ENCODE measurements around the gene WIZ. TPM values are rescaled to one million over a fixed set of nuclear protein-coding genes. Genes with fewer than 3 reads are reported as not detected.
A peak's percentile ranks its signal among the peaks of the same experiment; 100 is the strongest.
"Not testable (repeated sequence)": the region's sequence is repeated elsewhere in the genome, so short reads cannot be mapped to it uniquely, and the experiment has no call there.

WIZ gene
- total RNA-seq, 2 donors from 2014 or later = 55.9 to 93.3 TPM

GRCh38 chr19:15488489-15489226 is 38.9 kb upstream of the WIZ start:
- DNase-seq (ENCODE audit: low spot score) = no peak
- Histone ChIP-seq H3K4me3 (no peak overlapping the region), H3K27ac (no peak overlapping the region), H3K9me3 (no peaks in the 10 kb centered on the region), H3K36me3 (no peaks in the 10 kb centered on the region), H3K4me1 (replicated peaks) (no peaks in the 10 kb centered on the region), H3K27me3 (replicated peaks; ENCODE audit: insufficient read depth) (no peaks in the 10 kb centered on the region)
- 51% methylated on average over 13 of the region's 13 CpGs for WGBS
- intact Hi-C loops (cut with DNase I) = no loop called here
- no peak for TF ChIP-seq POLR2A (IDR thresholded peaks at IDR 0.05)

- 90% methylated on average over 4 of the region's 4 CpGs for whole genome bisulfite sequencing
- no peak overlapping the region for H3K27ac ChIP-seq
- no peak for DNase-seq (ENCODE audit: low spot score)
- no peaks in the 10 kb centered on the region for H3K27me3 ChIP-seq (replicated peaks; ENCODE audit: insufficient read depth)
- TF ChIP-seq CTCF (IDR thresholded peaks at IDR 0.05) (no peak), POLR2A (IDR thresholded peaks at IDR 0.05) (no peak), POLR2AphosphoS5 (IDR thresholded peaks at IDR 0.05) (no peak)
- no peaks in the 10 kb centered on the region for H3K36me3 ChIP-seq
- no peaks in the 10 kb centered on the region for H3K9me3 ChIP-seq
- no peaks in the 10 kb centered on the region for H3K4me1 ChIP-seq (replicated peaks)
- intact Hi-C loops (cut with DNase I) = no loop called here
- H3K4me3 ChIP-seq = no peak overlapping the region
Observed at GRCh38 chr19:15487038-15487437, 37.3 kb upstream of the WIZ start.

GRCh38 chr19:15485768-15486167 is 36.0 kb upstream of the WIZ start:
- 30% methylated on average over 5 of the region's 5 CpGs for WGBS
- intact Hi-C loops (cut with DNase I); H3K4me3 ChIP-seq; H3K27me3 ChIP-seq (replicated peaks; ENCODE audit: insufficient read depth); H3K4me1 ChIP-seq (replicated peaks); H3K9me3 ChIP-seq; H3K36me3 ChIP-seq: not testable (repeated sequence)
- peak overlapping the region in 1 of 2 donors; percentile 55 for H3K27ac ChIP-seq
- TF ChIP-seq POLR2AphosphoS5 (IDR thresholded peaks at IDR 0.05) = peak; percentile 82
- peak; percentile 67 for DNase-seq (ENCODE audit: low spot score)

GRCh38 chr19:15480996-15481395 is 31.2 kb upstream of the WIZ start:
- H3K9me3 ChIP-seq; H3K4me3 ChIP-seq; H3K36me3 ChIP-seq; DNase-seq (ENCODE audit: low spot score); H3K4me1 ChIP-seq (replicated peaks); H3K27me3 ChIP-seq (replicated peaks; ENCODE audit: insufficient read depth); intact Hi-C loops (cut with DNase I): not testable (repeated sequence)
- 94% methylated on average over 7 of the region's 7 CpGs for WGBS
- H3K27ac ChIP-seq = peak overlapping the region in 1 of 2 donors; percentile 76

GRCh38 chr19:15479391-15480345 is 29.9 kb upstream of the WIZ start, which contains the start of gene PGLYRP2:
Gene PGLYRP2, minus strand, starts transcription at chr19:15479501. Its CDS starts 130 bp downstream, at chr19:15479371.
- Histone ChIP-seq H3K4me3 (no peak within 1 kb of the TSS), H3K9me3 (no peaks in the 10 kb centered on the region), H3K36me3 (no peaks in the 10 kb centered on the region), H3K27ac (peak within 1 kb of the TSS; percentile 58 to 76), H3K27me3 (replicated peaks; ENCODE audit: insufficient read depth) (no peaks in the 10 kb centered on the region), H3K4me1 (replicated peaks) (peaks cover 9% of the 10 kb centered on the region)
- DNase-seq (ENCODE audit: low spot score) = peak; percentile 86
- 55% methylated on average over 16 of the region's 16 CpGs for WGBS
- intact Hi-C loops (cut with DNase I) = no loop called here
- TF ChIP-seq POLR2AphosphoS5 (IDR thresholded peaks at IDR 0.05) (peak; percentile 84), CTCF (IDR thresholded peaks at IDR 0.05) (peak; percentile 35 to 87 (median 75)), POLR2A (IDR thresholded peaks at IDR 0.05) (no peak)

GRCh38 chr19:15476325-15476724 is 26.6 kb upstream of the WIZ start:
- intact Hi-C loops (cut with DNase I) = no loop called here
- H3K4me3 ChIP-seq = no peak overlapping the region
- no peak for TF ChIP-seq POLR2A (IDR thresholded peaks at IDR 0.05)
- TF ChIP-seq CTCF (IDR thresholded peaks at IDR 0.05) = no peak
- no peak for TF ChIP-seq POLR2AphosphoS5 (IDR thresholded peaks at IDR 0.05)
- H3K36me3 ChIP-seq = no peaks in the 10 kb centered on the region
- H3K9me3 ChIP-seq = no peaks in the 10 kb centered on the region
- H3K27me3 ChIP-seq (replicated peaks; ENCODE audit: insufficient read depth) = no peaks in the 10 kb centered on the region
- no peak for DNase-seq (ENCODE audit: low spot score)
- H3K27ac ChIP-seq = no peak overlapping the region
- 72% methylated on average over 5 of the region's 5 CpGs for WGBS
- H3K4me1 ChIP-seq (replicated peaks) = peaks cover 9% of the 10 kb centered on the region

All from prostate gland (tissue), 2 donors.